Suprapubic skin (tissue), 4 donors: ENCODE measurements around the gene DOCK8. TPM values are rescaled to one million over a fixed set of nuclear protein-coding genes. Genes with fewer than 3 reads are reported as not detected.

ENCODE experiments used
- DNase-seq, 2 donors: peaks; one replicate each; pipeline ENCODE4 v3.0.0-alpha.2; 2019; ENCODE audit warnings: low spot score in 2 of 2
- H3K27ac ChIP-seq: fragments of 200-600 bp; sonication (generic); one replicate; pipeline ENCODE4 v1.5.1; 2019
- H3K27me3 ChIP-seq: fragments of 200-600 bp; sonication (generic); one replicate; pipeline ENCODE4 v1.5.1; 2019
- H3K36me3 ChIP-seq: fragments of 200-600 bp; sonication (generic); one replicate; pipeline ENCODE4 v1.5.1; 2019
- H3K4me1 ChIP-seq: fragments of 200-600 bp; sonication (generic); one replicate; pipeline ENCODE4 v1.5.1; 2019
- H3K4me3 ChIP-seq: fragments of 200-600 bp; sonication (generic); one replicate; pipeline ENCODE4 v1.5.1; 2019; ENCODE audit warnings: mild to moderate bottlenecking
- H3K9me3 ChIP-seq: fragments of 200-600 bp; sonication (generic); one replicate; pipeline ENCODE4 v1.5.1; 2019
- CTCF ChIP-seq, 2 donors: fragments of 200-600 bp in 1 of 2; fragments of 450-650 bp in 1 of 2; sonication (generic) in 1 of 2; IDR thresholded peaks; one replicate each; pipeline ENCODE4 v1.5.1; 2016 to 2019; ENCODE audit warnings: antibody characterized with exemption in 2 of 2, mild to moderate bottlenecking in 1 of 2, moderate library complexity in 1 of 2
- EP300 ChIP-seq: sonication (generic); formaldehyde crosslinking; IDR thresholded peaks from one replicate; pipeline ENCODE4 v1.6.1; 2017; ENCODE audit warnings: antibody characterized with exemption
- POLR2A ChIP-seq, 2 donors: fragments of 450-650 bp; IDR thresholded peaks; one replicate each; pipeline ENCODE4 v1.6.1; 2017; ENCODE audit warnings: antibody characterized with exemption in 2 of 2, mild to moderate bottlenecking in 2 of 2, moderate library complexity in 2 of 2
- POLR2AphosphoS5 ChIP-seq, 3 donors: sonication (generic); formaldehyde crosslinking; IDR thresholded peaks; one replicate each; pipeline ENCODE4 v1.6.1; 2017; ENCODE audit warnings: antibody characterized with exemption in 3 of 3
- WGBS: methylation state at CpG from one replicate; pipeline ENCODE4 v1.1.5; 2018; 5-methylcytosine and 5-hydroxymethylcytosine counted together
- total RNA-seq, 4 donors: library from RNA; depleted of rRNA; stranded (reverse); fragments of >200 nt; gene quantifications; one replicate each; pipeline ENCODE4 v1.1.0, GENCODE V29; 2016

Gene DOCK8
- total RNA-seq, 4 donors from 2014 or later = 4.1 to 13.3 (median 10.3) TPM

GRCh38 chr9:351916-352315, 137.3 kb downstream of the DOCK8 start:
- Histone ChIP-seq H3K4me1 (no peaks in the 10 kb centered on the region), H3K27me3 (no peaks in the 10 kb centered on the region), H3K27ac (no peak overlapping the region), H3K36me3 (no peaks in the 10 kb centered on the region), H3K9me3 (no peaks in the 10 kb centered on the region), H3K4me3 (no peak overlapping the region)
- no peak for TF ChIP-seq EP300
- TF ChIP-seq CTCF (IDR thresholded peaks at IDR 0.05) = no peak
- TF ChIP-seq POLR2A (IDR thresholded peaks at IDR 0.05) = no peak
- no peak for TF ChIP-seq POLR2AphosphoS5 (IDR thresholded peaks at IDR 0.05)
- 90% methylated on average over 5 of the region's 5 CpGs for WGBS
- no peak for DNase-seq

- no peak for DNase-seq
- WGBS = 31% methylated on average over 1 of the region's 1 CpG
- H3K27ac ChIP-seq = no peak overlapping the region
Observed at GRCh38 chr9:353077-353476, 138.4 kb downstream of the DOCK8 start.

GRCh38 chr9:354453-354852, 139.8 kb downstream of the DOCK8 start:
- WGBS = 76% methylated on average over 8 of the region's 8 CpGs
- Histone ChIP-seq H3K36me3 (no peaks in the 10 kb centered on the region), H3K27ac (no peak overlapping the region), H3K4me1 (no peaks in the 10 kb centered on the region), H3K9me3 (no peaks in the 10 kb centered on the region), H3K4me3 (no peak overlapping the region), H3K27me3 (no peaks in the 10 kb centered on the region)
- TF ChIP-seq EP300 (no peak), CTCF (IDR thresholded peaks at IDR 0.05) (no peak), POLR2AphosphoS5 (IDR thresholded peaks at IDR 0.05) (no peak), POLR2A (IDR thresholded peaks at IDR 0.05) (no peak)
- DNase-seq = no peak

More at GRCh38 chr9:353077-353476, 138.4 kb downstream of the DOCK8 start:
- H3K27me3 ChIP-seq = no peaks in the 10 kb centered on the region
- TF ChIP-seq EP300 (no peak), POLR2AphosphoS5 (IDR thresholded peaks at IDR 0.05) (no peak), POLR2A (IDR thresholded peaks at IDR 0.05) (no peak), CTCF (IDR thresholded peaks at IDR 0.05) (no peak)
- H3K4me1 ChIP-seq = no peaks in the 10 kb centered on the region
- no peak overlapping the region for H3K4me3 ChIP-seq
- H3K9me3 ChIP-seq = no peaks in the 10 kb centered on the region
- H3K36me3 ChIP-seq = no peaks in the 10 kb centered on the region

- TF ChIP-seq POLR2A (IDR thresholded peaks at IDR 0.05) (no peak), EP300 (no peak), CTCF (IDR thresholded peaks at IDR 0.05) (no peak), POLR2AphosphoS5 (IDR thresholded peaks at IDR 0.05) (no peak)
- H3K36me3 ChIP-seq = no peaks in the 10 kb centered on the region
- no peaks in the 10 kb centered on the region for H3K9me3 ChIP-seq
- 80% methylated on average over 4 of the region's 4 CpGs for WGBS
- H3K4me3 ChIP-seq = no peak overlapping the region
- no peaks in the 10 kb centered on the region for H3K4me1 ChIP-seq
- H3K27ac ChIP-seq = no peak overlapping the region
- DNase-seq = no peak
- no peaks in the 10 kb centered on the region for H3K27me3 ChIP-seq
Observed at GRCh38 chr9:357560-357959, 142.9 kb downstream of the DOCK8 start.

GRCh38 chr9:362561-363273, 148.1 kb downstream of the DOCK8 start:
- Histone ChIP-seq H3K27ac (no peak overlapping the region), H3K27me3 (no peaks in the 10 kb centered on the region), H3K4me3 (no peak overlapping the region), H3K36me3 (no peaks in the 10 kb centered on the region), H3K4me1 (no peaks in the 10 kb centered on the region), H3K9me3 (no peaks in the 10 kb centered on the region)
- TF ChIP-seq CTCF (IDR thresholded peaks at IDR 0.05) (no peak), POLR2A (IDR thresholded peaks at IDR 0.05) (no peak), POLR2AphosphoS5 (IDR thresholded peaks at IDR 0.05) (no peak), EP300 (no peak)
- DNase-seq = no peak
- 79% methylated on average over 7 of the region's 7 CpGs for WGBS
